ENCODE data around the gene ELK4.

- TF ChIP-seq POLR2A (IDR thresholded peaks at IDR 0.05) (no peak), CTCF (IDR thresholded peaks at IDR 0.05) (no peak), EP300 (IDR thresholded peaks at IDR 0.05) (no peak)
Observed at GRCh38 chr1:205595435-205595834, 36.4 kb downstream of the ELK4 start.

Data from tibial nerve (tissue), 4 donors.